ENCODE data around the gene ATP8B3. TPM values are rescaled to one million over a fixed set of nuclear protein-coding genes. Genes with fewer than 3 reads are reported as not detected.
A peak's percentile ranks its signal among the peaks of the same experiment; 100 is the strongest.

Gene ATP8B3
- total RNA-seq, 1 donor from 2014 or later, result 3.0 TPM

DNA sequence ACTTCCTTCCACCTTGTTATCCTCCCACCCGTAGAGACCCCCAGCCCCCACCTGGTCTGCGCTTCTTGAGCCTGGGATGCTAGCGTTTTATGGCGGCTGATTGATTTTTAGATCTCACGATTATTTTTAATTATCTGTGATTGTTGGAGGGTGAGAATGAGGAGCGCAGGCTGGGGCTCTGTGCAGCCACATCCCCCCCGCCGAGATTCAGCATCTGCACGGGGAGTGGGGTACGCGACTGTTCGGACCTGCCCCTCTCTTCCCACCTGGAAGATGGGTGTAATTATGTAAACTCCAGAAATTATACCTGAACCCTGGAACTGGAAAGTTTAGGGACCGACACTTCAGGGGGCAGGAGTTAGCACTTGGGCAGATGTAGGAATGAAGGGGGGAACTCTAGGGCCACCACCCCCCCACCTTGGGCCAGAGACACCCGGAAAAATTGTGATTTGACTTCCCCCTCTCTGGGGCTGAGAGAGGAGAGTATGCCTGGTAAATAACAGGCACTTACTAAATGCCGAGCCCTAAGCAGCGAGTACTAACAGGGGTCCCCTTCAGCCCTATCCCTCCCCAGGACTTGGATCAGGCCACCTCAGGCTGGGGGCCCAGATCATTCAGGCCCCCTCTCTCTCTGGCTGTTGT is 60.6 kb downstream of the ATP8B3 start:
- no peak for FAIRE-seq
- Histone ChIP-seq H3K36me3 (ENCODE audit: insufficient read depth, low read length) (no peaks in the 10 kb centered on the region), H3K79me2 (ENCODE audit: insufficient read depth, low read length) (no peaks in the 10 kb centered on the region), H3K4me2 (ENCODE audit: low read length) (no peak overlapping the region), H3K9ac (ENCODE audit: low read length) (no peak overlapping the region), H3K9me3 (ENCODE audit: insufficient read depth, low read depth, low read length) (no peaks in the 10 kb centered on the region), H4K20me1 (ENCODE audit: insufficient read depth, low read length) (peaks cover 3% of the 10 kb centered on the region), H3K4me1 (ENCODE audit: insufficient read depth, low read length) (peaks cover 7% of the 10 kb centered on the region), H3K27ac (ENCODE audit: low read depth, low read length) (no peak overlapping the region), H2AFZ (ENCODE audit: low read depth, low read length) (no peak overlapping the region), H3K4me3 (ENCODE audit: insufficient read depth, low read depth, low read length) (no peak overlapping the region), H3K27me3 (ENCODE audit: insufficient read depth, low read length) (peaks cover 57% of the 10 kb centered on the region)
- H3K27ac Mint-ChIP-seq (ENCODE audit: unreplicated experiment), result peak overlapping the region; percentile 78
- TF ChIP-seq CTCF (IDR thresholded peaks at IDR 0.05; ENCODE audit: insufficient read depth, low read depth, low read length), result no peak
- TF ChIP-seq EZH2 (IDR thresholded peaks at IDR 0.05; ENCODE audit: insufficient read depth, low read length), result no peak
- H3K9me3 Mint-ChIP-seq (ENCODE audit: unreplicated experiment), result peaks cover 2% of the 10 kb centered on the region
- no peaks in the 10 kb centered on the region for H3K36me3 Mint-ChIP-seq (ENCODE audit: low read depth, unreplicated experiment)
- no peaks in the 10 kb centered on the region for H3K4me1 Mint-ChIP-seq (ENCODE audit: low read depth, unreplicated experiment)
- H3K27me3 Mint-ChIP-seq (ENCODE audit: low read depth, unreplicated experiment), result peaks cover 38% of the 10 kb centered on the region
- no peak overlapping the region for H3K4me3 Mint-ChIP-seq (ENCODE audit: unreplicated experiment)
- no peak for DNase-seq (ENCODE audit: low read depth)

DNA sequence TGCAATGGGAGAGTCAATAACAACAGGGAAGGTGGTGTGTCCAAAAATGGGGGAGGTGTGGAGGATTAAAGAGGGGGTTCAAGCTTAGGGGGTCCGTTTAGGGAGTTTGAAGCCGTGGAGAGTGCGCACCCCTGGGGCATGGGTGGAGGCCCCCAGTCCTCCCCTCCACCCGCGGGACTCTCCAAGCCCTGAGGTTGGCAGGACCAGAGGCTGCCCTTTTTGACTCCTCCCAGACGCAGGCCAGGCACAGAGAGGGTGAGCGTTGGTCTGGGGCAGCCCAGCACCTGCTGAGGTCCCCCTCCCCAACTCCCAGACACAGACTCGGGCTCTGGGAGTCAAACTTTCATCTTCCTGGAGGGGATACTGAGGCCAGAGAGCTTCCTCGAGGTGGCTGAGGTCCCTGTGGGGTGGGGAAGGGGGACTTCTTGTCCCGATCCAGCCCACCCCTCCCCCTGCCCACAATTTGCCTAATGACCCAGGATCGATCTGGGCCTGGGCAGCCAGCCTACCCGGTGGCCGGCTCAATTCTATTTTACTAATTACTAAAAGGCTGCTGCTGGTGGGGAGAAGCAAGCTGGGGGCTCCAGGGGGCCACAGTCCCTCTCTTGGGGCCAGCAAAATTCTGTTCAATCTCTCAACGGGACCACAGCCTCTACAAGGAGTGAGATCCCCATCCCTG is 61.6 kb downstream of the ATP8B3 start:
- no peaks in the 10 kb centered on the region for H3K79me2 ChIP-seq (ENCODE audit: insufficient read depth, low read length)
- Mint-ChIP-seq H3K9me3 (ENCODE audit: unreplicated experiment) (peaks cover 2% of the 10 kb centered on the region), H3K27ac (ENCODE audit: unreplicated experiment) (no peak overlapping the region), H3K4me1 (ENCODE audit: low read depth, unreplicated experiment) (no peaks in the 10 kb centered on the region), H3K4me3 (ENCODE audit: unreplicated experiment) (no peak overlapping the region), H3K36me3 (ENCODE audit: low read depth, unreplicated experiment) (no peaks in the 10 kb centered on the region), H3K27me3 (ENCODE audit: low read depth, unreplicated experiment) (peaks cover 33% of the 10 kb centered on the region)
- TF ChIP-seq CTCF (IDR thresholded peaks at IDR 0.05; ENCODE audit: insufficient read depth, low read depth, low read length) (no peak), EZH2 (IDR thresholded peaks at IDR 0.05; ENCODE audit: insufficient read depth, low read length) (no peak)
- no peak overlapping the region for H3K9ac ChIP-seq (ENCODE audit: low read length)
- H2AFZ ChIP-seq (ENCODE audit: low read depth, low read length), result no peak overlapping the region
- DNase-seq (ENCODE audit: low read depth) (no peak), FAIRE-seq (no peak)
- no peak overlapping the region for H3K4me3 ChIP-seq (ENCODE audit: insufficient read depth, low read depth, low read length)
- H3K4me1 ChIP-seq (ENCODE audit: insufficient read depth, low read length), result peaks cover 8% of the 10 kb centered on the region
- peaks cover 47% of the 10 kb centered on the region for H3K27me3 ChIP-seq (ENCODE audit: insufficient read depth, low read length)
- H3K36me3 ChIP-seq (ENCODE audit: insufficient read depth, low read length), result no peaks in the 10 kb centered on the region
- peaks cover under 1% of the 10 kb centered on the region for H4K20me1 ChIP-seq (ENCODE audit: insufficient read depth, low read length)
- H3K27ac ChIP-seq (ENCODE audit: low read depth, low read length), result no peak overlapping the region
- H3K9me3 ChIP-seq (ENCODE audit: insufficient read depth, low read depth, low read length), result no peaks in the 10 kb centered on the region
- no peak overlapping the region for H3K4me2 ChIP-seq (ENCODE audit: low read length)
